B cell (primary cell): ENCODE data around the gene UGT3A1.

ENCODE experiments used
- EZH2 ChIP-seq: IDR thresholded peaks from 2 replicates; pipeline ENCODE4 v1.6.1; 2012; ENCODE audit warnings: borderline replicate concordance, low read depth, mild to moderate bottlenecking, moderate library complexity, low read length; ENCODE audit not compliant: insufficient read depth, poor library complexity, severe bottlenecking
- TF ChIP-seq, protein P1 (sequence below): fragments of 200-600 bp; IDR thresholded peaks from one replicate; pipeline ENCODE4 v1.8.0; 2022; ENCODE audit warnings: antibody characterized with exemption, mild to moderate bottlenecking

DNA sequence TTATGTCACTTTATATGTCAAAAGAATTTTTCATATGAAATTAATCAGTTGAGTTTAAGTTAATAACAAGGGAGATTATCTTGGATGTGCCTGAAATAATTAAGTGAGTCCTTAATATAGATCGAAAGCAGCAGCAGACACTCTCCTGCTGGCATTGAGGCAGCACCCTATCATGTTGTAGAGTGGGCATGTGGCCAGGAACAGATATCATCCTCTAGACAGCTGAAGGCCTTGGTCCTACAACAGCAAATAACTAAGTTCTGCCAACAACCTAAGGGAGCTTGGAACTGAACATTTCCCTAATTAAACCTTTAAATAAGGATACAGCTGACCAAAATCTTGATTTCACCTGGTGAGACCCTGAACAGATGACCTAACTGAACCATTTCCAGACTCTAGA is 25.8 kb upstream of the UGT3A1 start:
- TF ChIP-seq, protein P1, sequence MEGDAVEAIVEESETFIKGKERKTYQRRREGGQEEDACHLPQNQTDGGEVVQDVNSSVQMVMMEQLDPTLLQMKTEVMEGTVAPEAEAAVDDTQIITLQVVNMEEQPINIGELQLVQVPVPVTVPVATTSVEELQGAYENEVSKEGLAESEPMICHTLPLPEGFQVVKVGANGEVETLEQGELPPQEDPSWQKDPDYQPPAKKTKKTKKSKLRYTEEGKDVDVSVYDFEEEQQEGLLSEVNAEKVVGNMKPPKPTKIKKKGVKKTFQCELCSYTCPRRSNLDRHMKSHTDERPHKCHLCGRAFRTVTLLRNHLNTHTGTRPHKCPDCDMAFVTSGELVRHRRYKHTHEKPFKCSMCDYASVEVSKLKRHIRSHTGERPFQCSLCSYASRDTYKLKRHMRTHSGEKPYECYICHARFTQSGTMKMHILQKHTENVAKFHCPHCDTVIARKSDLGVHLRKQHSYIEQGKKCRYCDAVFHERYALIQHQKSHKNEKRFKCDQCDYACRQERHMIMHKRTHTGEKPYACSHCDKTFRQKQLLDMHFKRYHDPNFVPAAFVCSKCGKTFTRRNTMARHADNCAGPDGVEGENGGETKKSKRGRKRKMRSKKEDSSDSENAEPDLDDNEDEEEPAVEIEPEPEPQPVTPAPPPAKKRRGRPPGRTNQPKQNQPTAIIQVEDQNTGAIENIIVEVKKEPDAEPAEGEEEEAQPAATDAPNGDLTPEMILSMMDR: no peak
- no peak for TF ChIP-seq EZH2
